ENCODE measurements around the gene IRF2BP1. TPM values are rescaled to one million over a fixed set of nuclear protein-coding genes. Genes with fewer than 3 reads are reported as not detected.
A peak's percentile ranks its signal among the peaks of the same experiment; 100 is the strongest.

IRF2BP1 gene
- total and polyA plus RNA-seq, 8 donors, result 10.0 to 21.5 (median 14.7) TPM

DNA sequence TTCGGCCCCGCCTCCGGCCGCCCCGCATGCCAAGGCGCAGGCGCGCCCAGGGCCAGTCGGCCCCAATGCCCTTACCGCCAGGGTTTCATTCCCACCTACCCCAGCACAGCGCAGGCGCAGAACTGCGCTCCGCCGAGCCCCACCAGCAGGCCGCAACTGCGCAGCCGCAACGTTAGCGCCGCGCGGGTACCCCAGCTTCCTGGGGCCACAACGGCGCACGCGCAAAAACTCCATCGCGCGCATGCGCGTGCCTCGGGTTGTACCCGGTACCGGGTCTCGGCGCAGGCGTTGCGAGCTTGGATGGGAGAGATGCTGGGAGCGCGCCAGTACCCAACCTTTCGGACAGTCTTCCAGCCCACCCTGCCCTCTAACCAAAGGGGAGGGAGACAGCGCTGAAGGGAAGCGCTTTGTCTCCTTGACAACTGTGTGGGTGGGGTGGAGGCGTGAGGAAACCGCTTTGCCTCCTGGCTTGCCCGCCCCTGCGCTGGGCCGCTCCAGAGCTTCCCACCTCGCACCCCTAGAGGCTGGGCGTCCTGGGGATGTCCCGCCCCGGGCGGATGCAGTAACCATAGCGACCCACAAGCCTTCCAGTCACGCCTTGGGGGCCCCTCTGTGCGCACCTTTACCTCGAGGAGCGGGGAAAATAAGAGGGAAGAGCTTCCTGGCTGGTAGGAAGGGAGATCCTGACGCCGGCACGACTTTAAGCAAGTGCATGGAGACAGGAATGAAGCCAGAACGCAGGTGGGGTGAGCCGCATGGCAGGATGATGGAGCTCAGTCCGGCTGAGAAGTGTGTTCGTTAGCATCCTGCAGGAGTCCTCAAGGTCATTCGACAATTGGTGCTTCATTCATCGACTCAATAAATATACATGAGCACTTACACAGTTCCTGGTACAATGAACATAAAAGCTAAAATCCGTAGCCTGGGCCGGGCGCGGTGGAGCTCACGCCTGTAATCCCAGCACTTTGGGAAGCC lies 17.0 kb upstream of the IRF2BP1 start:
- Histone ChIP-seq H3K27ac (peak overlapping the region in 3 of 4 donors; percentile 35 to 66 (median 60)), H3K4me1 (peaks cover 8 to 21% (median 17%) of the 10 kb centered on the region in 3 donors), H3K4me3 (peak overlapping the region; percentile 47 to 74 (median 56)), H3K9me3 (no peaks in the 10 kb centered on the region), H3K27me3 (no peaks in the 10 kb centered on the region), H3K36me3 (peaks cover 0 to 9% (median 0%) of the 10 kb centered on the region in 3 donors)
- ATAC-seq (peak; percentile 92 to 98 (median 94)), FAIRE-seq (peak; percentile 41), DNase-seq (peak; percentile 97 to 100 (median 100))
- TF ChIP-seq, protein P1, sequence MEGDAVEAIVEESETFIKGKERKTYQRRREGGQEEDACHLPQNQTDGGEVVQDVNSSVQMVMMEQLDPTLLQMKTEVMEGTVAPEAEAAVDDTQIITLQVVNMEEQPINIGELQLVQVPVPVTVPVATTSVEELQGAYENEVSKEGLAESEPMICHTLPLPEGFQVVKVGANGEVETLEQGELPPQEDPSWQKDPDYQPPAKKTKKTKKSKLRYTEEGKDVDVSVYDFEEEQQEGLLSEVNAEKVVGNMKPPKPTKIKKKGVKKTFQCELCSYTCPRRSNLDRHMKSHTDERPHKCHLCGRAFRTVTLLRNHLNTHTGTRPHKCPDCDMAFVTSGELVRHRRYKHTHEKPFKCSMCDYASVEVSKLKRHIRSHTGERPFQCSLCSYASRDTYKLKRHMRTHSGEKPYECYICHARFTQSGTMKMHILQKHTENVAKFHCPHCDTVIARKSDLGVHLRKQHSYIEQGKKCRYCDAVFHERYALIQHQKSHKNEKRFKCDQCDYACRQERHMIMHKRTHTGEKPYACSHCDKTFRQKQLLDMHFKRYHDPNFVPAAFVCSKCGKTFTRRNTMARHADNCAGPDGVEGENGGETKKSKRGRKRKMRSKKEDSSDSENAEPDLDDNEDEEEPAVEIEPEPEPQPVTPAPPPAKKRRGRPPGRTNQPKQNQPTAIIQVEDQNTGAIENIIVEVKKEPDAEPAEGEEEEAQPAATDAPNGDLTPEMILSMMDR (IDR thresholded peaks at IDR 0.05), result no peak
- intact Hi-C loops (cut with DNase I), result no loop called here
- WGBS, 2 donors, result 1 to 2% methylated on average over 73 of the region's 73 CpGs

DNA sequence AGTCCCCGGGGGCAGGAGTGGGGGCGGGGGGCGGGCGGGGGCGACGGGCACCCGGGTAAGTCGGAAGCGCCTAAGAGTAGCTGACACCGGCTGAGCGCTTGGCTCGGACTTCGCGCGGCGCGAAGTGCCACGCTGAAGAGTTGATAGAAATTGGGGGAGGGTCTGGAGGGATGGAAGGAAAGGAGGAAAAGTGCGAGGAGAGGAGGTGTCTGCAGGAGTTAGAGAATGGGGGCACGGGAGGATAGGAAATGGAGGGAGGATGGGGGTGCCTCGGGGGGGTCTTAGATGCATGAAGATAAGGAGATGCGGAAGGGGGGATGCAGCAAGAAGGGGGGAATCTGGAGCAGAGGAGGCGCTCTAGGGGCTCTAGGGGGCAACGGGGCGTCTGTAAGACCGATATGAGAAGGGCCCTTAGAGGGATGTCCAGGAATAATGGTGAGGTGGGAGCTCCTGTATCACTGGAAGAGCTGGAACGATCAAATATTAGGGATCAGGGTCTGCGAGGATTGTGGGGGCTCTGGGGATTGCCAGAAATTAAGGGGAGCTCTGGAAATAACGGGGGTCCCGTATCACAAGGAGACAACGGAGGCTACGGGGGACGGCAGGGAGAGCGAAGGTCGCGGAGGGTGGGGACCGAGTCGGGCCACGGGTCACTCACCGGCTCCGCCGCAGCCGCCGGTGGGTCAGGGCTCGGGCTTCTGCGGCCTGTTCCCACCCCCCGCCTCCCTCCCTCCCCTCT lies 16.1 kb upstream of the IRF2BP1 start, which contains the start of gene MYPOP:
MYPOP (minus strand) TSS at position 702 of the 739 bp plus-strand sequence. CDS start 840 bp downstream, outside the sequence.
- 1% methylated on average over 41 to 47 of the region's 47 CpGs for WGBS, 2 donors
- peak in 1 of 4 donors; percentile 0 for ATAC-seq
- H3K4me3 ChIP-seq, result peak within 1 kb of the TSS; percentile 47 to 74 (median 56)
- FAIRE-seq, result no peak
- H3K36me3 ChIP-seq, result peaks cover 0 to 10% (median 0%) of the 10 kb centered on the region in 3 donors
- DNase-seq, result peak in 1 of 6 donors; percentile 33
- no peaks in the 10 kb centered on the region for H3K9me3 ChIP-seq
- peaks cover 8 to 21% (median 17%) of the 10 kb centered on the region in 3 donors for H3K4me1 ChIP-seq
- peak within 1 kb of the TSS in 3 of 4 donors; percentile 35 to 66 (median 60) for H3K27ac ChIP-seq
- TF ChIP-seq, protein P1 (IDR thresholded peaks at IDR 0.05), result no peak
- intact Hi-C loops (cut with DNase I), result no loop called here
- no peaks in the 10 kb centered on the region for H3K27me3 ChIP-seq

DNA sequence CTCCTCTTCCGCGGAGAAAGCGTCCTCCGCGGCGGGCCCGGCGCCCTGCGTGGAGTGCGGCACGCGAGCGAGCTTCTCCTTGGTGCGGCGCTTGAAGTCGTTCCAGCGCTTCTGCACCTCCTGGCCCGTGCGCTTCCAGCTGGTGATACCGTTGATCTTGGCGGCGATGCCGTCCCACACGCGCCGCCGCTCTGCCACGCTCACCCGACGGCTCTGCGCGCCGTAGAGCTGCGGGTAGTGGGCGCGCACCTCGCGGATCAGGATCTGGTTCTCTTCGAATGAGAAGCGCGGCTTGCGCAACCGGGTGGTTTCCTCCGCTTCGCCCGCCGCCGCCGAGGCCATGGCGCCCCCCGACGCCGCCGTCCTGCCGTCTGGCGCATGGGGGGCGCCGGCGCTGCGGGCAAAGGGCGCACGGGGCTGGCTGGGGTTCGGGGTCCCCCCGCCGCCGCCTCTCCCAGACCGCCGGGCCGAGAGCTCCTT lies 15.5 kb upstream of the IRF2BP1 start:
- 3 to 7% methylated on average over 54 to 69 of the region's 69 CpGs for WGBS, 2 donors
- no peak for FAIRE-seq

DNA sequence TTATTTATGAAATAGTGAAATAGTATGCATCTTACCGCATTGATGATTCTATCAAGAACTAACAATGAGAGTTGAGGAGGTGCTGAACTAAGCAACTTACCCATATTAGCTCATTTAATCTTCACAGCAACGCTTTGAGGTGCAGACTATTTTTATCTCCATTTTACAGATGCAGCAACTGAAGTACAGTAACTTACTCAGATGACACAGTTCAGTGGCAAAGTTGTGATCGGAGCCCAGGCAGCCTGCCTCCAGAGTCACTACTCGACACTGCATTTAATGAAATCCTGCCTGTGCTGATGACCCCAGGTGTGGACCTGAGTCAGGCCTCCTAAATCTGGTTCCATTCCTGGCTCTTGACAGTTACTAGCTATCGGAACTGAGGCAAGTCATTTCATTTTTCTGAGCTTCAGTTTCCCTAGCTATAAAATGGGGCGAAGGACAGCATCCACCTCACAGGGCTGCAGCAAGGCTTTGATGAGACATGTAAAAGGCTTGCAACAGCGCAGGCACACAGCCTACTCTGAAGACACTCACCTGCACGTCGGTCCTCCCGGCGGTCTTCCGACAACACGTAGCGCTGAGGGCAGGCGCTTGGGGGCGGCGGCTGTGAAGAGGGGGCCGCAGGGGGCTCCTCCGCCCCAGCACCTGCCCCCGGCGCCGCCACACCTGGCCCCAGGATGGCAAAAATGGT lies 14.9 kb upstream of the IRF2BP1 start:
- WGBS, 2 donors, result 53% methylated on average over 22 of the region's 22 CpGs
- peak in 1 of 6 donors; percentile 48 for DNase-seq
- TF ChIP-seq, protein P1 (IDR thresholded peaks at IDR 0.05), result no peak
- no peak for FAIRE-seq
- Histone ChIP-seq H3K9me3 (no peaks in the 10 kb centered on the region), H3K27ac (peak overlapping the region in 2 of 4 donors; percentile 22 to 38), H3K4me1 (peaks cover 8 to 21% (median 17%) of the 10 kb centered on the region in 3 donors), H3K4me3 (peak overlapping the region; percentile 38 to 74 (median 56)), H3K36me3 (peaks cover 0 to 10% (median 0%) of the 10 kb centered on the region in 3 donors), H3K27me3 (no peaks in the 10 kb centered on the region)
- ATAC-seq, result no peak
- intact Hi-C loops (cut with DNase I), result no loop called here

More for the DNA sequence above, 15.5 kb upstream of the IRF2BP1 start:
- TF ChIP-seq, protein P1 (IDR thresholded peaks at IDR 0.05), result no peak
- H3K36me3 ChIP-seq, result peaks cover 0 to 10% (median 0%) of the 10 kb centered on the region in 3 donors
- H3K27ac ChIP-seq, result peak overlapping the region in 2 of 4 donors; percentile 22 to 38
- no peaks in the 10 kb centered on the region for H3K9me3 ChIP-seq
- intact Hi-C loops (cut with DNase I), result no loop called here
- H3K4me3 ChIP-seq, result peak overlapping the region; percentile 38 to 74 (median 56)
- peak in 3 of 4 donors; percentile 1 to 5 (median 2) for ATAC-seq
- H3K4me1 ChIP-seq, result peaks cover 8 to 21% (median 17%) of the 10 kb centered on the region in 3 donors
- H3K27me3 ChIP-seq, result no peaks in the 10 kb centered on the region
- peak; percentile 32 to 78 (median 49) for DNase-seq

Measured in pancreas (tissue), 10 donors.